ENCODE results near the gene WDR7.

GRCh38 chr18:56831988-56832387 is 180.8 kb downstream of the WDR7 start:
- TF ChIP-seq CTCF (IDR thresholded peaks at IDR 0.05), result no peak
- no peak for TF ChIP-seq ZFX (IDR thresholded peaks at IDR 0.05; ENCODE audit: borderline replicate concordance)
